ENCODE measurements around the gene NUCKS1.

Gene NUCKS1

GRCh38 chr1:205780335-205780734 is 30.4 kb upstream of the NUCKS1 start:
- H3K9me3 ChIP-seq (ENCODE audit: insufficient read depth, low read length) = peaks cover 10% of the 10 kb centered on the region; the same call in 1 of the 2 replicates
- H3K27me3 ChIP-seq (ENCODE audit: insufficient read depth, insufficient read length) = peaks cover 11% of the 10 kb centered on the region
- no peaks in the 10 kb centered on the region for H3K36me3 ChIP-seq (ENCODE audit: insufficient read depth, insufficient read length, low read length)
- H3K4me3 ChIP-seq (ENCODE audit: insufficient read length, low read depth) = no peak overlapping the region
- TF ChIP-seq SUZ12 (IDR thresholded peaks at IDR 0.05; ENCODE audit: extremely low read depth, insufficient read depth, insufficient read length) = no peak
- no peak for TF ChIP-seq YY1 (IDR thresholded peaks at IDR 0.05; ENCODE audit: insufficient read depth, insufficient read length)
- TF ChIP-seq ZNF274 (IDR thresholded peaks at IDR 0.05; ENCODE audit: low read depth, low read length) = no peak
- H3K4me1 ChIP-seq (ENCODE audit: insufficient read depth, insufficient read length) = no peaks in the 10 kb centered on the region
- no peak for DNase-seq (ENCODE audit: low read depth, low spot score)
- no peak overlapping the region for H3K9ac ChIP-seq (ENCODE audit: insufficient read length, low read depth)

DNA sequence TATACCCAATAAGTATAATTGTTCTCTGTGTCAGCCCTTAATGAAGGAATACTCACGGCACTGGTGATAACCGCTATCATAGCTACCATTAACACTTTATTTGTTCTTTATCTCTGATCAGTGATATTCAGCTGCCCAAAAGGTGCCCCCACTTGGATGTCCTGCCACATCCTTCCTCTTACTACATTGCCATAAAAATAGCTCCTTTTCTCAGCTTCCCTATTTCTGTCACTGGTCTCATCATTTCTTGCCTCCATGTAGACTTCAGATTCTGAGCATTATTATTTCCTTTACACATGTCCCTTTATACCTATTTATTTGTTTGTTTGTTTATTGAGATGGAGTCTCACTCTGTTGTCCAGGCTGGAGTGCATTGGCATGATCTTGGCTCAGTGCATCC is 28.0 kb upstream of the NUCKS1 start:
- no peak for DNase-seq (ENCODE audit: low read depth, low spot score)
- no peak overlapping the region for H3K9ac ChIP-seq (ENCODE audit: insufficient read length, low read depth)
- no peak overlapping the region for H3K4me3 ChIP-seq (ENCODE audit: insufficient read length, low read depth)
- peaks cover 31% of the 10 kb centered on the region for H3K27me3 ChIP-seq (ENCODE audit: insufficient read depth, insufficient read length)
- TF ChIP-seq SUZ12 (IDR thresholded peaks at IDR 0.05; ENCODE audit: extremely low read depth, insufficient read depth, insufficient read length) = no peak
- no peaks in the 10 kb centered on the region for H3K4me1 ChIP-seq (ENCODE audit: insufficient read depth, insufficient read length)
- no peaks in the 10 kb centered on the region for H3K36me3 ChIP-seq (ENCODE audit: insufficient read depth, insufficient read length, low read length)
- peaks cover 10% of the 10 kb centered on the region; the same call in 1 of the 2 replicates for H3K9me3 ChIP-seq (ENCODE audit: insufficient read depth, low read length)

- Histone ChIP-seq H3K36me3 (ENCODE audit: insufficient read depth, insufficient read length, low read length) (no peaks in the 10 kb centered on the region), H3K9me3 (ENCODE audit: insufficient read depth, low read length) (peaks cover 10% of the 10 kb centered on the region; the same call in 1 of the 2 replicates), H3K9ac (ENCODE audit: insufficient read length, low read depth) (no peak overlapping the region), H3K4me1 (ENCODE audit: insufficient read depth, insufficient read length) (no peaks in the 10 kb centered on the region), H3K27me3 (ENCODE audit: insufficient read depth, insufficient read length) (peaks cover 31% of the 10 kb centered on the region), H3K4me3 (ENCODE audit: insufficient read length, low read depth) (no peak overlapping the region)
- no peak for DNase-seq (ENCODE audit: low read depth, low spot score)
- TF ChIP-seq YY1 (IDR thresholded peaks at IDR 0.05; ENCODE audit: insufficient read depth, insufficient read length) (no peak), ZNF274 (IDR thresholded peaks at IDR 0.05; ENCODE audit: low read depth, low read length) (no peak), SUZ12 (IDR thresholded peaks at IDR 0.05; ENCODE audit: extremely low read depth, insufficient read depth, insufficient read length) (no peak)
These were observed 25.7 kb upstream of the NUCKS1 start for GRCh38 chr1:205775717-205776056.

- peak; percentile 84 for DNase-seq (ENCODE audit: low read depth, low spot score)
- peaks cover 31% of the 10 kb centered on the region for H3K27me3 ChIP-seq (ENCODE audit: insufficient read depth, insufficient read length)
- TF ChIP-seq SUZ12 (IDR thresholded peaks at IDR 0.05; ENCODE audit: extremely low read depth, insufficient read depth, insufficient read length) (no peak), ZNF274 (IDR thresholded peaks at IDR 0.05; ENCODE audit: low read depth, low read length) (no peak), YY1 (IDR thresholded peaks at IDR 0.05; ENCODE audit: insufficient read depth, insufficient read length) (no peak)
- peaks cover 10% of the 10 kb centered on the region; the same call in 1 of the 2 replicates for H3K9me3 ChIP-seq (ENCODE audit: insufficient read depth, low read length)
- peak within 1 kb of the TSS; percentile 86 for H3K4me3 ChIP-seq (ENCODE audit: insufficient read length, low read depth)
- H3K9ac ChIP-seq (ENCODE audit: insufficient read length, low read depth) = peak within 1 kb of the TSS; percentile 84
- H3K4me1 ChIP-seq (ENCODE audit: insufficient read depth, insufficient read length) = no peaks in the 10 kb centered on the region
- H3K36me3 ChIP-seq (ENCODE audit: insufficient read depth, insufficient read length, low read length) = no peaks in the 10 kb centered on the region
These were observed 25.2 kb upstream of the NUCKS1 start, which contains the start of gene RAB29 for GRCh38 chr1:205775015-205775716. TSS of gene RAB29 (minus strand) at chr1:205775482. CDS start at chr1:205774956, 526 bp downstream.

- no peaks in the 10 kb centered on the region for H3K36me3 ChIP-seq (ENCODE audit: insufficient read depth, insufficient read length, low read length)
- TF ChIP-seq ZNF274 (IDR thresholded peaks at IDR 0.05; ENCODE audit: low read depth, low read length) = no peak
- TF ChIP-seq SUZ12 (IDR thresholded peaks at IDR 0.05; ENCODE audit: extremely low read depth, insufficient read depth, insufficient read length) = peak; percentile 33
- TF ChIP-seq YY1 (IDR thresholded peaks at IDR 0.05; ENCODE audit: insufficient read depth, insufficient read length) = no peak
- H3K9ac ChIP-seq (ENCODE audit: insufficient read length, low read depth) = peak overlapping the region; percentile 84
- peaks cover 10% of the 10 kb centered on the region; the same call in 1 of the 2 replicates for H3K9me3 ChIP-seq (ENCODE audit: insufficient read depth, low read length)
- no peak for DNase-seq (ENCODE audit: low read depth, low spot score)
- no peaks in the 10 kb centered on the region for H3K4me1 ChIP-seq (ENCODE audit: insufficient read depth, insufficient read length)
- peaks cover 31% of the 10 kb centered on the region for H3K27me3 ChIP-seq (ENCODE audit: insufficient read depth, insufficient read length)
- H3K4me3 ChIP-seq (ENCODE audit: insufficient read length, low read depth) = peak overlapping the region; percentile 86
These were observed 24.4 kb upstream of the NUCKS1 start for GRCh38 chr1:205774198-205775014.

GRCh38 chr1:205772607-205773032 is 22.6 kb upstream of the NUCKS1 start:
- Histone ChIP-seq H3K4me1 (ENCODE audit: insufficient read depth, insufficient read length) (no peaks in the 10 kb centered on the region), H3K27me3 (ENCODE audit: insufficient read depth, insufficient read length) (peaks cover 31% of the 10 kb centered on the region), H3K4me3 (ENCODE audit: insufficient read length, low read depth) (no peak overlapping the region), H3K9ac (ENCODE audit: insufficient read length, low read depth) (no peak overlapping the region), H3K36me3 (ENCODE audit: insufficient read depth, insufficient read length, low read length) (no peaks in the 10 kb centered on the region), H3K9me3 (ENCODE audit: insufficient read depth, low read length) (peaks cover 10% of the 10 kb centered on the region; the same call in 1 of the 2 replicates)
- DNase-seq (ENCODE audit: low read depth, low spot score) = no peak
- TF ChIP-seq ZNF274 (IDR thresholded peaks at IDR 0.05; ENCODE audit: low read depth, low read length) = no peak
- no peak for TF ChIP-seq SUZ12 (IDR thresholded peaks at IDR 0.05; ENCODE audit: extremely low read depth, insufficient read depth, insufficient read length)
- no peak for TF ChIP-seq YY1 (IDR thresholded peaks at IDR 0.05; ENCODE audit: insufficient read depth, insufficient read length)

GRCh38 chr1:205770618-205771017 is 20.6 kb upstream of the NUCKS1 start:
- Histone ChIP-seq H3K36me3 (ENCODE audit: insufficient read depth, insufficient read length, low read length) (no peaks in the 10 kb centered on the region), H3K4me3 (ENCODE audit: insufficient read length, low read depth) (no peak overlapping the region), H3K9me3 (ENCODE audit: insufficient read depth, low read length) (no peaks in the 10 kb centered on the region), H3K4me1 (ENCODE audit: insufficient read depth, insufficient read length) (no peaks in the 10 kb centered on the region), H3K27me3 (ENCODE audit: insufficient read depth, insufficient read length) (peaks cover 23% of the 10 kb centered on the region), H3K9ac (ENCODE audit: insufficient read length, low read depth) (no peak overlapping the region)
- TF ChIP-seq SUZ12 (IDR thresholded peaks at IDR 0.05; ENCODE audit: extremely low read depth, insufficient read depth, insufficient read length) = no peak
- TF ChIP-seq YY1 (IDR thresholded peaks at IDR 0.05; ENCODE audit: insufficient read depth, insufficient read length) = no peak
- DNase-seq (ENCODE audit: low read depth, low spot score) = no peak
